HG02623 (cell line): Measurements from ENCODE around the gene ERC2.

Experiments used
- ATAC-seq: cut with Tn5 transposase; IDR thresholded peaks from one replicate; pipeline ENCODE4 v1.9.1; 2021; ENCODE audit warnings: moderate library complexity; ENCODE audit not compliant: unreplicated experiment

Gene ERC2

DNA sequence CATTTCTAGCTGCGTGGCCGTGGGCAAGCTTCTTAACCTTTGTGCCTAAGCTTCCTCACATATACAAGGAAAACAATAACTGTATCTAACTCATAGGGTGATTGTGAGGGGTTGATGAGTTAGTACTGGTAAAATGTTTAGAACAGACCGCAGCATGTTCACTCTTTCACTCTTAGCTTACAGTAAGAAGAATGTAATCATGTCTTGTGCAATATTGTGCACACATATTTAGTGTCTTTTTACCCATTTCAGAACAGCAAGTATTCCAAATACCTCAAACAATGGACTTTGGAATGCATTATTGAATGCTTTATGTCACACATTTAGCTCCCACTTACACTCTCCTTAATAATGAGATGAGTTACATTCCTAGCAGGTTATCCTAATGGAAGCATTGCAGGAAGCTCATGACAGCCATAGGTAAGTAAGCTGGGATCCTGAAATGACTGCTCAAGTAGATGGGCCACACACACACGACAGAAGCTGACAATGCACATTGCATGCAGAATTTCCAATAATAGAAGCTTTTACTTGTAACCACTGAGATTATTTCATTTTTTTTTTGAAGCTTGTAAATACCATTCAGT is 512.3 kb downstream of the ERC2 start:
- no peak for ATAC-seq

DNA sequence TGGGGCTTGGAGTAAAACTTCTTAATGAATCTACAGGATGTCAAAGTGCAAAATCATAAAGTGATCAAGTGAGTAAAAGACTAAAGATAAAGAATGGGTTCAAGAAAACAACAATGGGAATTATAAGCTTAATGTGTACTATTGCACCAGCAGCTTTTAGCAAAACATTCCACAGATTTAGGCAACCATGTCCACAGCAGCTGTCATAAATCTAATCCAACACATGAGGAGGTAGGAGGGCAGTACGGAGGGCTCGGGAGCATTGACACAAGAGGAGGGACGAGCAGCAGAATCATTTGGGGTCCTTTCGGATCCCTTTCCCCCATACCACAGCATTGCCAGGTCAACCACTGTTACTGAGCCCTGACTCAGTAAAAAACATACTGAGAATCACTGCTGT is 516.9 kb downstream of the ERC2 start:
- ATAC-seq: no peak

DNA sequence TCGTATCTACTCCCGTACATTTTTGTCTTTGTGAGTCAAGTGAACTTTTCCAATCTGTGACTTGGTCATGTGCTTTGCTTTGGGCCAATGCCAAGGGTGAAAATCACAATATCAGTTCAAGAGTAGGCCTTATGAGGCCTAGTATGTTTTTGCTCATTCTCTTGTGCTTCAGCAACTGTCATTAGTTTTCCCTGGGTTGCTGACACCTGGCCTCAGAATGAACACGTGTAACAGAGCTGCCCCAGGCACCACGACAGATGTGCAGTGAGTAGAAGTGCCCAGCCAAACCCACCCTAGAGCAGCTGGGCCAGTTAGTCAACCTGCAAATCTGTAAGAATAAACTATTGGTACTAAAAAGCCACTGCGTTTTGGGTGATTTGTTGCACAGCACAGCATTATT is 520.9 kb downstream of the ERC2 start:
- no peak for ATAC-seq

DNA sequence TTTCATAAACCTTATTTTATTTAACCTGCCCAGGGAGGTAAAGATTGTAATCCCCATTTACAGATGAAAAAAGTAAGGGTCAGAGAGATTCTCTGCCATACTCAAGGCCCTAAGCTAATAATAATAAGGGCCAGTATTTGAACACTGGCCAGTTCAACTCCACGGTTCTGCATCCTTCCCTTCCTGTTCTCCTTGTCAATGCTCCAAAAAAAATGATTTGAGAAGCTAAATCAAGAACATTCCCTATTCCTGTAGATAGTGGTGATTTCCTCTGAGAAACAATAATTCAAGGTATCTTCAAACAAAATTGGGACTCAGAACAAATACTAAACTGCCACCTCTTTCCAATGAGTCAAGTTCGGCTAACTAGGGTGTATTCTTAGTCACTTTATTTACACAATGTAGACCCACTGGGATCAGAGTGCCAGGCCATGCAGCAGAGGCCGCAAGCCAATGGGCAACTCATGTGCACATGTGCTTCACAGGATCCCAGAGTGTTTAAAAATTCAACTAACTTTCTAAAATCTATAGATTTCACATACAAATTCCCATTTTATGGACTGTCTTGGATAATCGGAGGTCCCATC is 521.6 kb downstream of the ERC2 start:
- ATAC-seq: no peak

DNA sequence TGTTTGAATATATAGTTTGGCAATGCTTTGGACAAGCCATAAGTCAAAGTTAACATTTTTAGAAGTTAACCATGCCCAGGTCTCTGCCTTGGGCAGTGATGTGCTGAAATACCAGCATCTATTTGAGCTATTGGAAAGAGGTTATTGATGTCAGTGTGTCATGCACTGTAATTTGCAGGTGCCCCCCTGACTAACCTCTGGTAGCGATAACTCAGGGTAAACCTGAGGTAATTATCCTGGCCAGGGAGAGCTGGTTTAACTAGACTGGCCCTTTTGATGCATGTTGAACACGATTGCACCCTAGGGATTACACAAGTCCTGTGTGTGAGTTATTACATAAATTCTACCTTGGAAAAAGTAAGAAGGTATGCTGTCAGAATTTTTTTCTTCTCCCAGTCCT is 525.4 kb downstream of the ERC2 start:
- ATAC-seq: no peak

DNA sequence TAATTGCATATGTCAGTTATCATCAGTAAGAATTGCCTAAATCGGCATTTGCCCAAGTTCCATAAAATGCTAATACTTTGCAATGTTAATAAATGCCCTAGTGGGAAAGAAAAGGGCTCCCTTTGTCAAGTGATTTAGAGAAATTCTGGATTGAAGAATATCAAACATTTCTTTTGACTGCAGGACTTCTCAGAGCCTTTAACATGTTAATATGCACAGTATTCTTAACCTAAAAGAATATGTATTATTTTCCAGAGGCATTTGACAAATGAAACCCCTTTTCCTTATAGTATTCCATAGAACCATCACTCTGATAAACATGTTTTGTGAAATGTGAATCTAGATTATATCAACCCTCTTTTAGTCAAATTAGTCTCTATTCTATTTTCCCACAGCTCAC is 529.0 kb downstream of the ERC2 start:
- no peak for ATAC-seq

DNA sequence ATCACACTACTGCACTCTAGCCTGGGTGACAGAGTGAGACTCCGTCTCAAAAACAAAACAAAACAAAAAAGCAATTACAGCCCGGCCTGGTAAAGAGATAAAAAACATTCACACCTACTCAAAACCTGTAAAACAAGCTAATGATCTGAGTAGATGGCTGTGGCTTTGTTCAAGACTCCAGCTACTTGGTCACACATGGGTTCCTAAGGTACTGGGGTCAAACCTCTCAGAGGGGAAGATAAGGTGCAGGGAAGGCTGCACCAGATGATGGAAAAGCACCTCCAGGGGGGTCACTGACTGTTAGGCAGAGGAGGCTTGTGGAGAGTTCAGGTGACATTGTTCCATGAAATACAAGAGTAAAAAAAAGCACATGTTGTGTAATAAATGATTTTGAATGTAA is 531.0 kb downstream of the ERC2 start:
- no peak for ATAC-seq

DNA sequence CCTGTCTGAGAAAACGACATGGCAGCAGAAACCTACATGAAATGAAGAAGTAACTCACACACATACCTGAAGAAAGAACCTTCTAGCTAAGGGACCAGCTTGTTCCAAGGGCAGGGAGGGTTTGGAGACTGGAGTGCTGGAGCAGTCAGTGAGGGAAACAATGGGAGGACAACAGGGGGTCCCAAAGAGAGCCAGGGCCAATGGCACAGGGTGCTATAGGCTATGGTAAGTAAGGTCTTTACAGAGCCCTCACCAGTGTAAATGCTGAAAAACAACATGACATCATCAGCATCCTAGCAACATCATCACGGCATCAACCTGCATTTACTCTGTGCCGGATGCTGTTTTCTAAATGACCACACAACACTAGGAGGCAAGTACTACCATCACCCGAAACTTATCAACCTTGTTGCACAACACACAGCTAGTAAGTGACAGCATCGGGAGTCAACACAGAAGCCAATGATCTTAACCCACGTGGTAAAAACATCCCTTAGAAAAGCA is 531.7 kb downstream of the ERC2 start:
- ATAC-seq: no peak

DNA sequence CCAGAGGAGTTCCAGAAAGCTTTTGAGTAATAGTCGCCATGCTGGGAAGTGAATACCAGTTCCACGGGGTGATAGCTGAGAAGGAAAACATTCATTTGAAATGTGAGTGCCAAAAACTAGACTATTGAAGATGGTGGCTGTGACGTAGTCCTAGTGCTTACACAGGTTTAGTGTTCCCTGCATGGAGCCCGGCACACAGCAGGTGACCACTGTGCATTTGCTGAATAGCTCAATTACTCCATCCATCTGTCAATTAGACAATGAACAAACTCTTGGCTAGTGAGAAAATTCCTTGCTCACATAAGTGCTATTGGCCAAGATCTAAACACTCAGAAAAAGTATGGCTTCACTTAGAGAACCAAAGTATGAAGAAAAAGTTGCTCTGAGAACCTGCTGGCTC is 533.0 kb downstream of the ERC2 start:
- no peak for ATAC-seq

DNA sequence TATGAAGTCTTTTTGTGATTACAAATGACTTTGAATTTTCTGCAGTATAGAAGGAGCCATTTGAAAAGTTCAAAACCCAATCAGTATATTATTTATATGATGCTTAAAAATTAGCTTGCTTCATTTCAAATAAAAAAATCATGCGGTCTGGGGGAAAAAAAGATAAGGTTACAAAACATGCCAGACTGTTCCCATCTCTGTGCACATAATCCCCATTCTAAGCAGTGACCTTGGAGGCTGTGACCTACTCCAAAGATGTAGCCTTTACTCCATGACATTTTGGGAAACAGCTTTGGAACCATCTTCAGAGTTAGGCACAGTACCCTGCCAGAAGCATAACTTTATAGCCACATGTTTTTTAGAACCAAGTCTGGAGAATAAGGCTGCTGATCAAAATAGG is 533.5 kb downstream of the ERC2 start:
- ATAC-seq: no peak

DNA sequence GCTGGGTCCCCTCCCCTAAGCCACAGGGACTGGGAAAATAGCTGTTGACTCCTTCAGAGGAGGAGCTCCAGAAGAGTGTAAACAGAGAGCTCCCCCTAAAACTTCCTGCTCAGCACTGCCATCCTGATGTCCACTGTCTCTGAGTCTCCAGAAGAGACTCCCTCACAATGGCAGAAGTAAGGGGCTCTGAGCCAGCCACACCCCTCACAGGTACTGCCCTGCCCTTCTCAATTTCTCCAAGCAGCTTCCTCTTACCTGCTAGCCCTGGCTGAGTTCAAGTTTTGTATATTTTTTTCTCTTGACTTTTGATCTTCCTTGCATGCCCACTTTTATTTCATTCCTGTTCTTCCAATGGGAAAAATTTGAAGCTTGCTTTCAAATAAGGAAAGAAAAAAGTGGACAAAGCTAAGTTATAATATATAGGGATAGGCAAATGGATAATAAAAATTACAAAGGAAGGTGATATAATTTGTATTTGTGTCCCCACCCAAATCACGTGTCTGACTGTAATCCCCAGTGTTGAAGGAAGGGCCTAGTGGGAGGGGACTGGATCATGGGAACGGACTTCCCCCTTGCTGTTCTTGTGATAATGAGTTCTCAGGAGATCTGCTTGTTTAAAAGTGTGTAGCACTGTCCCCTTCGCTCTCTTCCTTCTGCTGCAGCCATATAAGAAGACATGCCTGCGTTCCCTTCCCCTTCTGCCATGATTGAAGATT is 539.0 kb downstream of the ERC2 start:
- ATAC-seq: no peak

DNA sequence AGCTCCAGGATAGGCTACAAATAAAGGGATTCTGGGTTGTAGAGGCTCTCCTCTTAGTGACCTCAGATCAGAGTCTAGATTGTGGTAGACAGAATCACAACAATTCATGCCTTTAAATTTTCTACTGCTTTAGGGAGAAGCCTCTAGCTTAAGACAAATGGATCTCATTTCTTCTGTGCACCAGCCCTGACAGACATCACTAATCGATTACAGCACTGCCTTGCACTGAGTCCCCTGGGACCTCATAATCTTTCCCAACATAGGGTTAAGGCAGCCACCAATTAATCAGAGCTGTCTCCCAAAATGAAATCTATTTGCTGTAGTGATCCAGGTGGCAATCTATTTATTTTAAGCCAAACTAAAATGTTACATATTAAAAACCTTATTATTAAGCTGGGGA is 544.6 kb downstream of the ERC2 start:
- ATAC-seq: no peak

DNA sequence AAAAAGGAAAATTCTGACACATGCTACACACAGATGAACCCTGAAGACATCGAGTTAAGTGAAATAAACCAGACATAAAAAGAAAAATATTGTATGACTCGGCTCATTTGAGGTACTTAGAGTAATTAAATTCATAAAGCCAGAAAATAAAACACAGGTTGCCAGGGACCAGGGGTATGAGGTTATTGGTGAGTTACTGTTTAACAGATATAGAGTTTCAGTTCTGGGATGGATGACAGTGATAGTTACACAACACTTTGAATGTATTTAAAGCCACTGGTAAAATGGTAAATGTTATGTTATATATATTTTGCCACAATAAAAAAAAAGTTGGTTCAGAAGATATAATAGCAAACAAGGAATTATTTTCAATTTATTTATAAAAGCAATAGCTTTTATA is 545.1 kb downstream of the ERC2 start:
- ATAC-seq: no peak

DNA sequence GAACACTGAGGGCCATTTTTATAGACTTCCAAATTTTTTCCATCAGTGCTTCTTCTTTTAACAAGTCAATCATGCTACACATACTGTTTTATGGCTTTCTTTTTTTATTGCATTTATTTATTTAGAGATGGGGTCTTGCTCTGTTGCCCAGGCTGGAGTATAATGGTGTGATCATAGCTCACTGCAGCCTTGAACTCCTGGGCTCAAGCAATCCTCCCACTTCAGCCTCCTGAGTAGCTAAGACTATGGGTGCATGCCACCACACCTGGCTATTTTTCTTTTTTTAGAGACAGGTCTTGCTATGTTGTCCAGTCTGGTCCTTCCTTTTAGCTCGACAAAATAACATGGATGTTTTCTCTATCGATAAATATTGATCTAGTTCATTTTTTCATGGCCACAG is 555.4 kb downstream of the ERC2 start:
- no peak for ATAC-seq

DNA sequence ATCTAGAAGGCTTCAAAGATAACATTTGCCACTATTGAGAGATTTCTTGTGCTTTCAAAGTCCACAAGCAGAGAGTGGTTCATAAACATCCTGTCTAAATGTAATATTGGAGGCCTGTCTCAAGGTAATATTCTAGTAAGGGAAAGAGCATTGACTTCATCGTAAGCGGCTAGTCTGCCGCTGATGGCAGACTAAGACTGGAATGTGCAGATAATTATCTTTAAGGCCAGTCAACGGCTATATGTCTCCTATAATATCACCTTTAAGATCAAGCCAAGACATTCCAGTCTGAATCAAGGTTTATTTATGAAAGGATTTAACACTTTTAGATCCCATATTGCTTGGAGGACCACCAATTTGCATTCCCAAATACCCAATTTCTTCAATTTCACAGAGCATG is 557.0 kb downstream of the ERC2 start:
- ATAC-seq: no peak

DNA sequence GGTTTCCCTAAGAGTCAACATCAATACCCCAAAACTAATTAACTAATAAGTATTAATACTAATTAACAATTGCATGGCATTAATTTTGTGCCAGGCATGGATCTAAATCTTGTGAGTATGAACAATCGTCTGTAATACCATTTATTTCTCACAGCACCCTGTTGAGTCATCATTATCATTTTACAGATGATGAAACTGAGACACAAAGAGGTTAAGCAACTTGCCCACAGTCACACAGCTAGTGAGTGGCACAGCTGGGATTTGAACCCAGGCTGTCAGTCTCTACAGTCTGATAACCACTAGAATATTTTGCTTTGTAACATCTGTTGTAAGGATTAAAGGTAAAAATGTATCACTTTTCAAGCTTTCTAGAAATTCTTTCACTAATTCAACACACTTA is 557.7 kb downstream of the ERC2 start:
- no peak for ATAC-seq

DNA sequence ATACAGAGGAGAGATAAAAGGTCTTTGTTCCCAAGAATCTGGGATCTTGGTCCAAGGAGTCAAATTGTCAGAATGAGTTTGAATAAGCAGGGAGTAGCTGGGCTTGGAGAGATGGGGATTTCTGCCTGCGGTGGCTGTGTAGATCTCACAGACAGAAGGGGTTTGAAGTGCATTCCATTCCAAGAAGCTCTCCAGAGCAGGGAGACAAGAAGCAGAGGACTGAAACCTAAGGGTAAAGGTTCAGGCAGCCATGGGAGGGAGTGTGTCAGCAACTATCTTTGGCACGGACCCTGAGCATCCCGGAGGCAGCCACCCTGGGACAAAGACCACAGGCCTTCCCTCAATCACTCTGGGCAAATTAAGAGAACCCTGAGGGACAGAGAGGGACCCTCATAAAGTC is 558.9 kb downstream of the ERC2 start:
- no peak for ATAC-seq

DNA sequence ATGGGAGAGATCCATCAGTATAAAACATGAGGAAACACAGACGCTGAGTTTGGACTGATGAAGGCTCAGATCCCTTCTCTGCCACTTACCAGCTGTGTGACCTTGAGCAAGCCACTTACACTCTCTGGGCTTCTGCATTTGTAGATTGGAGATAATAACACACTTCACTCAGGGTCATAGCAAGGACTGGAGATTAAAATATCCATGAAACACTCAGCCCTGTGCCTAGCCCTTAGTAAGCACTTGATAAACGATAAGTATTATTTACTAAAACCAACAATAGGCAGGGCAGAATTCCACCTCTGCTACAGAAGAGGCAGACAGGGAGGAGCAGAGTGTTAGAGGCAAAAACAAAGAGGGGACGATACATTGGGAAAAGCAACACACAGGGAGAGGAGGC is 560.7 kb downstream of the ERC2 start:
- ATAC-seq: no peak

DNA sequence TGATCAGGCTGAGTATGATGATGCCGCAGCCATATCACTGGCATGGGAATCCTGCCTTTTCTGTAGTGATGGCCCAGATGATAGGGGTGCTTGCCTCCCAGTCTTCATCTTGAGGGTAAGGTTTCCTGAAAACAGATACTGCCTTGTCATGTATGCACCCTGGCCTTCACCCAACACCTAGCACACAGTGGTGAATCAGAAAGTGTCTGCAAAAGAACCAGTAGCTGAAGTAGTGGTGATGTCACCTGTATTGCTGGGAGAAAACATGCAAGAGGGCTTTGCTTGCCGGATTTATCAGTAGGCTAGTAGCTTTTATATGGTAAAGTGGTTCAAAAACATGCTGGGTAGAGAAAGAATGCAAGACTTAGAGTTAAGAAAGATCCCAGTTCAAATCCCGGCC is 561.4 kb downstream of the ERC2 start:
- ATAC-seq: no peak

DNA sequence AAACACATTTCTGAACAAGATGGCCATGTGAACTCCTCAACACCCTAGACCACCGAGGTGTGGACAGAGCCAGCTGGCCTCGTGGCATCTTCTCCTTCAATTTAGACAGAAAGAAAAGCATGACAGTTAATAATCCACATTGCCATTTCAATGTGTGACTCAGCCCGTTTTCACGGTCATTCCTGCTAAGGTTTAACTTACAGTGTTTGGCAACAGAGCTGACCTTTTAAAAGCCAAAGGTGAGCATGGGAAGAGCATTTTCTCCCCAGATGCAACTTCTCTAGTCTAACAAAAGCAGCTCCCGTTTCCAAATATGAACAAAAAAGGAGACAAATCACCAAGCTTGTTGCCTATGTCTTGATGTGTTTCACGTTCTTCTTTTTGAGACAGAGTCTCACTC is 563.6 kb downstream of the ERC2 start:
- no peak for ATAC-seq

DNA sequence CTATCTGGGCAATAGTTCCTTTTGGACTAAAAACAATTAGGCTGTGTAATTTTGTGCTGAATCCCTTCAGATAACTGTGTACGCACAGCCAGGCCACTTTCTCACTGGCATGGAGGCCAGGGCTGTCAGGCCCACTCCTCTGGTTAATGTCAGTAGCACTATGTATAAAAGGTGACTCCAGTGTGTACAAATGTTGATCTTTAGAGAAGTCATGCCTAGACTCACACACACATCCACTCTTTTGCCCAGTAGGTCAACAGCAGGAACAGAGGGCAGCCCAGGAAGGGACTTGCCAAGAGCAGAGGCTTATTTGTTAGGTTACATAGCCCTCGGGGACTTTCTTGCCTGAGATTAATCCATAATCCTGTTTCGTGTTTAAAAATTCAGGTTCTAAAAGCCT is 564.6 kb downstream of the ERC2 start:
- no peak for ATAC-seq

DNA sequence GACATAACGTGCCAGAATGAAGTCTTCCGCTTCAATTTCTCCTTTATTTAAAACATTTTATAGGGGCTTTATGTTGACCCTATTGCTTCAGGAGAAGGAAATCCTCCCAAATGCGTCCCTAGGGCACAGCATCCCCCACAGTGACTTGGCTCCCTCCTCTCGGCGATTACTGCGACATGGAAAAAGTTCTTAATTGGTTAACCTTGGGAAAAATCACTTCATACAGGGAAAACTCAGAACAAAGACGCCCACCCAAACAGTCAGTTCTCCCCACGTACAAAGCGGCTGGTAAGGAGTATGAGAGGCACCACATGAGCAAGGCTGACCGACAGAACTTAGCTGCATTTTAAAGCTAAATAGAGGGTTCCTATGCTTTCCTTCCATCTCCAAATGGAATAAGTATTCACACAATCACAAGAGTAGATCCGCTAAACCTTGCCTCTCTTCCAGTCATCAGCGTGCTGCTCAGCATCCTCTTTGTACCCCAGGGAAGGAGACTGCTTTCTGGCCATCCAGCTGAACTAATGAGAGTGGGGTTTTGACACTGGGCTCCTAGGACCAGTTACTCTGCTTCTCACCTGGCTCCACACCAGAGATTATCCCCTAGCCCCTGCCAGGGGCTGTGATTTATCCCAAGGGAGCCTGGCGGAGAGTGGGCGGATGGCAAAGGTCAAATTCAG is 565.9 kb downstream of the ERC2 start:
- ATAC-seq: no peak
